Suprapubic skin (tissue), 4 donors: ENCODE results near the gene NID2. TPM values are rescaled to one million over a fixed set of nuclear protein-coding genes. Genes with fewer than 3 reads are reported as not detected.

ENCODE experiments used
- DNase-seq, 2 donors: peaks; one replicate each; pipeline ENCODE4 v3.0.0-alpha.2; 2019; ENCODE audit warnings: low spot score in 2 of 2
- H3K27ac ChIP-seq: fragments of 200-600 bp; sonication (generic); one replicate; pipeline ENCODE4 v1.5.1; 2019
- H3K27me3 ChIP-seq: fragments of 200-600 bp; sonication (generic); one replicate; pipeline ENCODE4 v1.5.1; 2019
- H3K36me3 ChIP-seq: fragments of 200-600 bp; sonication (generic); one replicate; pipeline ENCODE4 v1.5.1; 2019
- H3K4me1 ChIP-seq: fragments of 200-600 bp; sonication (generic); one replicate; pipeline ENCODE4 v1.5.1; 2019
- H3K4me3 ChIP-seq: fragments of 200-600 bp; sonication (generic); one replicate; pipeline ENCODE4 v1.5.1; 2019; ENCODE audit warnings: mild to moderate bottlenecking
- H3K9me3 ChIP-seq: fragments of 200-600 bp; sonication (generic); one replicate; pipeline ENCODE4 v1.5.1; 2019
- CTCF ChIP-seq, 2 donors: fragments of 200-600 bp in 1 of 2; fragments of 450-650 bp in 1 of 2; sonication (generic) in 1 of 2; IDR thresholded peaks; one replicate each; pipeline ENCODE4 v1.5.1; 2016 to 2019; ENCODE audit warnings: antibody characterized with exemption in 2 of 2, mild to moderate bottlenecking in 1 of 2, moderate library complexity in 1 of 2
- EP300 ChIP-seq: sonication (generic); formaldehyde crosslinking; IDR thresholded peaks from one replicate; pipeline ENCODE4 v1.6.1; 2017; ENCODE audit warnings: antibody characterized with exemption
- POLR2A ChIP-seq, 2 donors: fragments of 450-650 bp; IDR thresholded peaks; one replicate each; pipeline ENCODE4 v1.6.1; 2017; ENCODE audit warnings: antibody characterized with exemption in 2 of 2, mild to moderate bottlenecking in 2 of 2, moderate library complexity in 2 of 2
- POLR2AphosphoS5 ChIP-seq, 3 donors: sonication (generic); formaldehyde crosslinking; IDR thresholded peaks; one replicate each; pipeline ENCODE4 v1.6.1; 2017; ENCODE audit warnings: antibody characterized with exemption in 3 of 3
- WGBS: methylation state at CpG from one replicate; pipeline ENCODE4 v1.1.5; 2018; 5-methylcytosine and 5-hydroxymethylcytosine counted together
- total RNA-seq, 4 donors: library from RNA; depleted of rRNA; stranded (reverse); fragments of >200 nt; gene quantifications; one replicate each; pipeline ENCODE4 v1.1.0, GENCODE V29; 2016

NID2 gene
- total RNA-seq, 4 donors from 2014 or later: 1.0 to 4.3 (median 2.6) TPM

GRCh38 chr14:52061390-52061789 is 7.5 kb downstream of the NID2 start:
- Histone ChIP-seq H3K4me3 (no peak overlapping the region), H3K27me3 (peaks cover 5% of the 10 kb centered on the region), H3K9me3 (no peaks in the 10 kb centered on the region), H3K4me1 (peaks cover 16% of the 10 kb centered on the region), H3K36me3 (no peaks in the 10 kb centered on the region), H3K27ac (no peak overlapping the region)
- TF ChIP-seq EP300: no peak
- TF ChIP-seq POLR2A (IDR thresholded peaks at IDR 0.05): no peak
- no peak for DNase-seq
- 80% methylated on average over 5 of the region's 5 CpGs for WGBS

GRCh38 chr14:52060080-52060479 is 8.8 kb downstream of the NID2 start:
- WGBS: 14% methylated on average over 6 of the region's 6 CpGs
- no peaks in the 10 kb centered on the region for H3K27me3 ChIP-seq
- no peak for DNase-seq
- H3K9me3 ChIP-seq: no peaks in the 10 kb centered on the region
- TF ChIP-seq CTCF (IDR thresholded peaks at IDR 0.05) (no peak), POLR2AphosphoS5 (IDR thresholded peaks at IDR 0.05) (no peak), POLR2A (IDR thresholded peaks at IDR 0.05) (no peak), EP300 (no peak)
- no peak overlapping the region for H3K4me3 ChIP-seq
- no peaks in the 10 kb centered on the region for H3K36me3 ChIP-seq
- H3K4me1 ChIP-seq: peaks cover 16% of the 10 kb centered on the region
- H3K27ac ChIP-seq: no peak overlapping the region

- no peak overlapping the region for H3K27ac ChIP-seq
- no peaks in the 10 kb centered on the region for H3K36me3 ChIP-seq
- H3K9me3 ChIP-seq: no peaks in the 10 kb centered on the region
- peaks cover 16% of the 10 kb centered on the region for H3K4me1 ChIP-seq
- H3K27me3 ChIP-seq: no peaks in the 10 kb centered on the region
- H3K4me3 ChIP-seq: no peak overlapping the region
- DNase-seq: no peak
- TF ChIP-seq POLR2AphosphoS5 (IDR thresholded peaks at IDR 0.05) (no peak), POLR2A (IDR thresholded peaks at IDR 0.05) (no peak)
These were observed 9.2 kb downstream of the NID2 start for GRCh38 chr14:52059649-52060048.

GRCh38 chr14:52058341-52058740 is 10.5 kb downstream of the NID2 start:
- Histone ChIP-seq H3K27ac (no peak overlapping the region), H3K4me1 (peaks cover 25% of the 10 kb centered on the region)

GRCh38 chr14:52055167-52055566 is 13.7 kb downstream of the NID2 start:
- Histone ChIP-seq H3K27ac (no peak overlapping the region), H3K36me3 (no peaks in the 10 kb centered on the region), H3K9me3 (no peaks in the 10 kb centered on the region), H3K4me3 (no peak overlapping the region), H3K27me3 (no peaks in the 10 kb centered on the region), H3K4me1 (peaks cover 28% of the 10 kb centered on the region)
- 68% methylated on average over 2 of the region's 2 CpGs for WGBS
- TF ChIP-seq POLR2AphosphoS5 (IDR thresholded peaks at IDR 0.05) (no peak), POLR2A (IDR thresholded peaks at IDR 0.05) (no peak), CTCF (IDR thresholded peaks at IDR 0.05) (no peak), EP300 (no peak)
- DNase-seq: no peak

More at GRCh38 chr14:52058341-52058740, 10.5 kb downstream of the NID2 start:
- Histone ChIP-seq H3K4me3 (no peak overlapping the region), H3K27me3 (no peaks in the 10 kb centered on the region), H3K9me3 (no peaks in the 10 kb centered on the region), H3K36me3 (no peaks in the 10 kb centered on the region)
- 83% methylated on average over 3 of the region's 3 CpGs for WGBS
- no peak for DNase-seq
- TF ChIP-seq EP300 (no peak), CTCF (IDR thresholded peaks at IDR 0.05) (no peak), POLR2AphosphoS5 (IDR thresholded peaks at IDR 0.05) (no peak), POLR2A (IDR thresholded peaks at IDR 0.05) (no peak)

DNA sequence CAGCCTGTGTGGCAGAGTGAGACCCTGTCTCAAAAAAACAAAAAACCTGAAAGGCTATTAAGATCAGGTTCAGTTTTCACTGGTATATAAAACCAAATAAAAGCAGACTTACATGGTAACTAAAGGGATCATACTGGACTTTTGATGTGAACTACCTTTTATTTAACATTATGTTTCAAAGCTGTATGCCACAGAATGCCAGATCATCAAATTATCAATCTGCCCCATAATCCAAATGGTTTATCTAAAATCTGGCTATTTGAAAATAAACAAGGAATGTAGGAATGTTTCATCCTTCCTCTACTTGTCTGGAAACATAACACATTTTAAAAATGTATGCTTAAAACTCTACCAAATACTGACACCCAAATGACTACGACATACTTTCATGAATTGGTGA is 14.2 kb downstream of the NID2 start:
- Histone ChIP-seq H3K36me3 (no peaks in the 10 kb centered on the region), H3K9me3 (no peaks in the 10 kb centered on the region), H3K4me1 (peaks cover 28% of the 10 kb centered on the region), H3K27me3 (no peaks in the 10 kb centered on the region), H3K27ac (no peak overlapping the region), H3K4me3 (no peak overlapping the region)
- WGBS: 44% methylated on average over 1 of the region's 1 CpG
- no peak for DNase-seq
- no peak for TF ChIP-seq POLR2AphosphoS5 (IDR thresholded peaks at IDR 0.05)
- TF ChIP-seq EP300: no peak

- Histone ChIP-seq H3K27ac (peak overlapping the region; percentile 56), H3K4me1 (peaks cover 22% of the 10 kb centered on the region), H3K9me3 (no peaks in the 10 kb centered on the region), H3K36me3 (no peaks in the 10 kb centered on the region), H3K27me3 (no peaks in the 10 kb centered on the region), H3K4me3 (no peak overlapping the region)
- no peak for DNase-seq
- TF ChIP-seq CTCF (IDR thresholded peaks at IDR 0.05): no peak
- no peak for TF ChIP-seq POLR2AphosphoS5 (IDR thresholded peaks at IDR 0.05)
- TF ChIP-seq POLR2A (IDR thresholded peaks at IDR 0.05): no peak
- TF ChIP-seq EP300: no peak
- 58% methylated on average over 5 of the region's 5 CpGs for WGBS
These were observed 15.8 kb downstream of the NID2 start for GRCh38 chr14:52053044-52053443.
